Measurements from ENCODE around the gene BCL11A. TPM values are rescaled to one million over a fixed set of nuclear protein-coding genes. Genes with fewer than 3 reads are reported as not detected.

Gene BCL11A
- total RNA-seq, 1 donor from 2014 or later, result 0.67 TPM

- no peaks in the 10 kb centered on the region for H3K36me3 ChIP-seq
- no peak overlapping the region for H3K4me2 ChIP-seq
- H3K9me3 ChIP-seq (ENCODE audit: low read depth), result no peaks in the 10 kb centered on the region
- no peaks in the 10 kb centered on the region for H3F3A ChIP-seq (ENCODE audit: low read depth)
- Mint-ChIP-seq H3K4me1 (peaks cover 19% of the 10 kb centered on the region), H3K4me3 (no peak overlapping the region), H3K9me3 (no peaks in the 10 kb centered on the region), H3K36me3 (peaks cover 8% of the 10 kb centered on the region), H3K27me3 (ENCODE audit: insufficient read depth, low read depth) (peaks cover 10% of the 10 kb centered on the region), H3K27ac (no peak overlapping the region)
- H4K20me1 ChIP-seq (ENCODE audit: low read depth), result no peaks in the 10 kb centered on the region
- H3K4me3 ChIP-seq, result no peak overlapping the region
- H3K9ac ChIP-seq, result no peak overlapping the region
- peak overlapping the region; percentile 78 for H2AFZ ChIP-seq (replicated peaks)
- no peak for DNase-seq (ENCODE audit: low spot score)
- TF ChIP-seq EZH2 (IDR thresholded peaks at IDR 0.05), result no peak
- H3K4me1 ChIP-seq, result peaks cover 11% of the 10 kb centered on the region
- H3K79me2 ChIP-seq (ENCODE audit: low read depth), result no peaks in the 10 kb centered on the region
- H3K27ac ChIP-seq, result no peak overlapping the region
- no peaks in the 10 kb centered on the region for H3K27me3 ChIP-seq
Measured at GRCh38 chr2:60463249-60463648, 90.2 kb downstream of the BCL11A start.

DNA sequence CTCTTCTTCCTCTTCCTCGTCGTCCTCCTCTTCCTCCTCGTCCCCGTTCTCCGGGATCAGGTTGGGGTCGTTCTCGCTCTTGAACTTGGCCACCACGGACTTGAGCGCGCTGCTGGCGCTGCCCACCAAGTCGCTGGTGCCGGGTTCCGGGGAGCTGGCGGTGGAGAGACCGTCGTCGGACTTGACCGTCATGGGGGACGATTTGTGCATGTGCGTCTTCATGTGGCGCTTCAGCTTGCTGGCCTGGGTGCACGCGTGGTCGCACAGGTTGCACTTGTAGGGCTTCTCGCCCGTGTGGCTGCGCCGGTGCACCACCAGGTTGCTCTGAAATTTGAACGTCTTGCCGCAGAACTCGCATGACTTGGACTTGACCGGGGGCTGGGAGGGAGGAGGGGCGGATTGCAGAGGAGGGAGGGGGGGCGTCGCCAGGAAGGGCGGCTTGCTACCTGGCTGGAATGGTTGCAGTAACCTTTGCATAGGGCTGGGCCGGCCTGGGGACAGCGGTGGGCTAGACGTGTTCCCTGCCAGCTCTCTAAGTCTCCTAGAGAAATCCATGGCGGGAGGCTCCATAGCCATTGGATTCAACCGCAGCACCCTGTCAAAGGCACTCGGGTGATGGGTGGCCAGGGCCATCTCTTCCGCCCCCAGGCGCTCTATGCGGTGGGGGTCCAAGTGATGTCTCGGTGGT lies 91.9 kb downstream of the BCL11A start:
- no peak overlapping the region for H3K4me2 ChIP-seq
- H3K4me3 Mint-ChIP-seq, result no peak overlapping the region
- no peak overlapping the region for H2AFZ ChIP-seq (replicated peaks)
- H3K9me3 Mint-ChIP-seq, result no peaks in the 10 kb centered on the region
- H3F3A ChIP-seq (ENCODE audit: low read depth), result no peaks in the 10 kb centered on the region
- peaks cover 17% of the 10 kb centered on the region for H3K4me1 Mint-ChIP-seq
- H3K4me3 ChIP-seq, result no peak overlapping the region
- H4K20me1 ChIP-seq (ENCODE audit: low read depth), result no peaks in the 10 kb centered on the region
- DNase-seq (ENCODE audit: low spot score), result no peak
- H3K4me1 ChIP-seq, result peaks cover 15% of the 10 kb centered on the region
- no peak overlapping the region for H3K9ac ChIP-seq
- H3K27ac ChIP-seq, result no peak overlapping the region
- peak overlapping the region; percentile 83 for H3K27ac Mint-ChIP-seq
- TF ChIP-seq EZH2phosphoT487 (IDR thresholded peaks at IDR 0.05) (no peak), CTCF (IDR thresholded peaks at IDR 0.05) (no peak), EZH2 (IDR thresholded peaks at IDR 0.05) (no peak)
- H3K36me3 ChIP-seq, result no peaks in the 10 kb centered on the region
- H3K9me3 ChIP-seq (ENCODE audit: low read depth), result no peaks in the 10 kb centered on the region
- H3K79me2 ChIP-seq (ENCODE audit: low read depth), result no peaks in the 10 kb centered on the region
- H3K27me3 Mint-ChIP-seq (ENCODE audit: insufficient read depth, low read depth), result peaks cover 10% of the 10 kb centered on the region
- peaks cover 8% of the 10 kb centered on the region for H3K36me3 Mint-ChIP-seq
- no peaks in the 10 kb centered on the region for H3K27me3 ChIP-seq

DNA sequence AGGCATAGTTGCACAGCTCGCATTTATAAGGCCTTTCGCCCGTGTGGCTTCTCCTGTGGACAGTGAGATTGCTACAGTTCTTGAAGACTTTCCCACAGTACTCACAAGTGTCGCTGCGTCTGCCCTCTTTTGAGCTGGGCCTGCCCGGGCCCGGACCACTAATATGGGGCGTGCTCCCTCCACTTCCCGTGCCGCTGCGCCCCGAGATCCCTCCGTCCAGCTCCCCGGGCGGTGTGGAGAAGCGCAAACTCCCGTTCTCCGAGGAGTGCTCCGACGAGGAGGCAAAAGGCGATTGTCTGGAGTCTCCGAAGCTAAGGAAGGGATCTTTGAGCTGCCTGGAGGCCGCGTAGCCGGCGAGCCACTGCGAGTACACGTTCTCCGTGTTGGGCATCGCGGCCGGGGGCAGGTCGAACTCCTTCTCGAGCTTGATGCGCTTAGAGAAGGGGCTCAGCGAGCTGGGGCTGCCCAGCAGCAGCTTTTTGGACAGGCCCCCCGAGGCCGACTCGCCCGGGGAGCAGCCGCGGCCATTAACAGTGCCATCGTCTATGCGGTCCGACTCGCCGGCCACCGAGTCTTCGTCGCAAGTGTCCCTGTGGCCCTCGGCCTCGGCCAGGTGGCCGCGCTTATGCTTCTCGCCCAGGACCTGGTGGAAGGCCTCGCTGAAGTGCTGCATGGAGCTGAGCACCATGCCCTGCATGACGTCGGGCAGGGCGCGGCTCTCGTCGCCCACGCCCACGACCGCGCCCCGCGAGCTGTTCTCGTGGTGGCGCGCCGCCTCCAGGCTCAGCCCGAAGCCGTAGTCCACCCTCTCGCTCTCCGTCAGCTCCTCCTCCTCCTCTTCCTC lies 92.7 kb downstream of the BCL11A start:
- H3K4me3 Mint-ChIP-seq, result no peak overlapping the region
- no peaks in the 10 kb centered on the region for H3K27me3 ChIP-seq
- H3K9ac ChIP-seq, result no peak overlapping the region
- H3K9me3 Mint-ChIP-seq, result peaks cover 5% of the 10 kb centered on the region
- H3K4me2 ChIP-seq, result no peak overlapping the region
- H3K4me1 Mint-ChIP-seq, result peaks cover 10% of the 10 kb centered on the region
- H3K36me3 ChIP-seq, result no peaks in the 10 kb centered on the region
- H3K9me3 ChIP-seq (ENCODE audit: low read depth), result no peaks in the 10 kb centered on the region
- no peak for DNase-seq (ENCODE audit: low spot score)
- TF ChIP-seq EZH2 (IDR thresholded peaks at IDR 0.05), result no peak
- no peak for TF ChIP-seq EZH2phosphoT487 (IDR thresholded peaks at IDR 0.05)
- no peak for TF ChIP-seq CTCF (IDR thresholded peaks at IDR 0.05)
- H4K20me1 ChIP-seq (ENCODE audit: low read depth), result no peaks in the 10 kb centered on the region
- H3F3A ChIP-seq (ENCODE audit: low read depth), result no peaks in the 10 kb centered on the region
- no peaks in the 10 kb centered on the region for H3K79me2 ChIP-seq (ENCODE audit: low read depth)
- peak overlapping the region; percentile 18 for H2AFZ ChIP-seq (replicated peaks)
- H3K27me3 Mint-ChIP-seq (ENCODE audit: insufficient read depth, low read depth), result peaks cover 8% of the 10 kb centered on the region
- peak overlapping the region; percentile 83 for H3K27ac Mint-ChIP-seq
- H3K27ac ChIP-seq, result no peak overlapping the region
- H3K36me3 Mint-ChIP-seq, result peaks cover 12% of the 10 kb centered on the region
- H3K4me1 ChIP-seq, result peaks cover 21% of the 10 kb centered on the region
- no peak overlapping the region for H3K4me3 ChIP-seq

All from neural progenitor cell (in vitro differentiated cells).